HG02588 (cell line): ENCODE measurements around the gene SLCO3A1.

Source experiments
- ATAC-seq: cut with Tn5 transposase; IDR thresholded peaks from one replicate; pipeline ENCODE4 v1.9.1; 2021; ENCODE audit warnings: mild to moderate bottlenecking, moderate library complexity; ENCODE audit not compliant: unreplicated experiment

Gene SLCO3A1

GRCh38 chr15:92092289-92093105, 239.0 kb downstream of the SLCO3A1 start:
- no peak for ATAC-seq

DNA sequence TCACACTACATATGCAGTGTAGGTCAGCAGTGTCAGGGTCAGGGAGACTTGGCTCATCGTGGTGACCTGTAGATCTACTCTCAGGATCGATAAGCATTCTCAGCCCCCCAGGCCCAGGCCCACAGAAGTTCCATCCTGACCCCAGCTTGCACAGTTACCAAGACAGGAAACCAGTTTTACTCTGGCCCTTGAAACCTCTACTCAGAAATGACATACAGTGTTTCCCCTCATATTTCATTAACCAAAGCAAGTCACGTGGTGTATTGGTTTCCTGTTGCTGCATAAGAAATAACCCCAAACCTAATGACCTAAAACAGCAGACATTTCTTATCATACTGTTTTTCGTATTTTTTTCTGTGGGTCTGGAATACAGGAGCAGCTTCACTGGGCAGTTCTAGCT, 242.2 kb downstream of the SLCO3A1 start:
- peak; percentile 64 for ATAC-seq

DNA sequence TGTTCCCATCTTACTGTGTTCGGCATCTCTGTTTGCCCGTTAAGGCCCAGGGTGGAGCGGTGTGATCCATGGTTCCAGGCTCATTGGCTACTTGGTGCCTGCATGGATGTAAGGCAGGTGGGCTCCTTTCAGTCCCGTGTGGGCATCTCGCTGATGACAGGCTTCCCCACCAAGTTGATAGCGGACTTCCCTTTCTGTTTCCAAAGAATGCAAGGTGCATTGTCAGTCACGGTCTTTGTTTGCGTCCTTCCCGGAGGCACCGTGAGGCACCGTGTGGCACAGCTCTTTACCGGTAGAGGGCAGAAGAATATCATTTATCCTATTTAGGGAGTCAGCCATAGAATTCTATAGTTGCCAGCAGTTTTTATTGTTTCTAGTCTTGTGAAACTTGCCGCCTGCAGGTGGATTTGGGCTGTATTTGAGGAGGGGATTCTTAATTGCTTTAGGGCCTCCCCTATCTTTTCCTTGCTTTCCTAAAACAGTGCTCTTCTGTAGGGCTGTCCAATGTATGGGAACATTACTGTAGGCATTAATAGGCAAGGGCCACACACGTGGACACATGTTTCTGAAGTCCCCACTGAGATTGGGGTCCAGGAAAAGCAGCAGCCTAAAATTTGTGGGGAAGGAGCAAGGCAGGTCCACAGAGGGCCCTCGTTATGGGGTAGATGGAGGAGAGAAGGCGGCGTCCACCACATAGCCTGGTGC, 244.1 kb downstream of the SLCO3A1 start:
- ATAC-seq = peak; percentile 45

- no peak for ATAC-seq
Observed at GRCh38 chr15:92098869-92099268, 245.4 kb downstream of the SLCO3A1 start.

- ATAC-seq = no peak
Observed at GRCh38 chr15:92100301-92100700, 246.8 kb downstream of the SLCO3A1 start.

- ATAC-seq = no peak
Observed at GRCh38 chr15:92100751-92101150, 247.2 kb downstream of the SLCO3A1 start.

- peak; percentile 45 for ATAC-seq
Observed at GRCh38 chr15:92101708-92102394, 248.3 kb downstream of the SLCO3A1 start.

DNA sequence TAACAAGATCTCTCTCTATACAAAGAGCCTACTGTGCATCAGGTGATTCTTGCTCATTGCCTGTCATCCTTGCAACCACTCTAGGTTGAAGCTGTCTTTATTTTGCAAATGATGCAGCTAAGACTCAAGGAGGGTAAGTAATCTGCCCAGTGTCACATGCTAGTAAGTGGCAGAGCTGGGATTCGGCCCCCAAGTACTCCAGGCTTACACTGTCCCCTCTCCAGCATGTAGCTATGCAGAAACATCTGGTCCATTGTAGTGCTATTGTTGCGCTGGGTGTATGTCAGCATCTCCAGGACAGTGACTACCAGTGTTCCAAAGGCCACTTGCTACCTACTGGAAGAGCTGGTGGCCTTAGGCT, 248.9 kb downstream of the SLCO3A1 start:
- peak; percentile 11 for ATAC-seq

DNA sequence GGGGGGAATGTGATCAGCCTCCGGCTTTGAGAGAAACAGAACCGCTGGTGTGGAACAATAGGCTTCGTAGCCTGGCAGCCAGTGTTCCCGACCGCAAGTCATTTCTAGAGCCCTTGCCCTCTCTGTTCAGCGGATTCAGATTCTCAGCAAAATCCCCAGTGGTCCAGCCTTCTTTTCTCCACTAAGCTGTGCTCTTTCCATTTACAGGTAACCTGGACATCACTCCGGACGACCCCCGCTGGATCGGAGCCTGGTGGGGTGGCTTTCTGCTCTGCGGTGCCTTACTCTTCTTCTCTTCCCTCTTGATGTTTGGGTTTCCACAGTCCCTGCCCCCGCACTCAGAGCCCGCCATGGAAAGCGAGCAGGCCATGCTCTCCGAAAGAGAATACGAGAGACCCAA, 250.6 kb downstream of the SLCO3A1 start:
- ATAC-seq = no peak

GRCh38 chr15:92105611-92106010, 252.1 kb downstream of the SLCO3A1 start:
- ATAC-seq = no peak

DNA sequence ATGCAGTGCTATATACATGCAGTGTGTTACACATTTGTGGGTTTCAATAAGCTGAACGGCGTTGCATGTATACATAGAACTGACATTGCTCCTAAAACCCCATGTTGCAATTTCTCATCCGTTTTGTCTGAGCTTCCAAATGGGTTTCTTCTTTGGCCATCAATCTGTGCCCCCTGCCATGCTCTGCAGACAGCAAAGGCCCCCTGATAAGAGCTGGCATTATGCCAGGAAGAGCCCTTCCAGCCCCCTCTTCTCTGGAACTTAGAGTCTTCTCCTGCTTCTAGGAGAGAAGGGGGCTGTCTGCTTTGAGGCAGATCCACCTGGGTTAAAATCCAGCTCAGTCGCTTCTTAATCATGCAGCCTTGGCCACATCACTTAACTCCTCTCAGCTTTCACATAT, 254.0 kb downstream of the SLCO3A1 start:
- ATAC-seq = no peak

DNA sequence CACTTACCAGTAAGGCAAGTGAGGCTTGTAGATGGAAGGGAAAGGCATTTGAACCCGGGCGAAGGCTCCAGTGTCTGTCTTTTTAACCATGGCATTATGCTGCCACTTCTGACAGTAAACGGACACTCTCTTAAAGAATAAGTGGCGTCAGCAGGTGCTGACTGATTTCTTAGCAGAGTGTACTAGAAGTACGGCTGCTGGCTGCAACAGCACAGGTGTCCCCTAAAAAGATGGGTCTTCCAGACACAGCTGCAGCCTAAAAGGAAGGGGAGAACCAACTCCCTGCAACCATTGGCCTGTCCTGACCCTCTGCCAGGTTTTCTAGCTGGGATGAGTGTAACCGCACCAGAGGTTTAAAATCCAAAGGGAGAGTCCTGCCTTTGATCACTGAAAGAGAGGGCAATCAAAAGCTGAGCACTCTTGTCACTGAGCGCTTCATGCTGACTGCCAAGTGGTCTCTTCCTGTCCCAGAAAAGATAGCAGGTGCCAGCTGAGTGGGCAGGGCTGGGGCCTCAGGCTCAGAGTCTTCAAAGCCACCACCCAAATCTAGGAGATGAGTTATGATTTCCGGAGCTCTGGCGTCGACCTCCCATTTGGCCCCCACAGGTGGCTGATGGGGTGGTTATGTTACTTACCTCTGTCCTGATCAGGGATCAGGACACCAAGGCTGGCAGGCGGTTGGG, 255.8 kb downstream of the SLCO3A1 start:
- no peak for ATAC-seq

DNA sequence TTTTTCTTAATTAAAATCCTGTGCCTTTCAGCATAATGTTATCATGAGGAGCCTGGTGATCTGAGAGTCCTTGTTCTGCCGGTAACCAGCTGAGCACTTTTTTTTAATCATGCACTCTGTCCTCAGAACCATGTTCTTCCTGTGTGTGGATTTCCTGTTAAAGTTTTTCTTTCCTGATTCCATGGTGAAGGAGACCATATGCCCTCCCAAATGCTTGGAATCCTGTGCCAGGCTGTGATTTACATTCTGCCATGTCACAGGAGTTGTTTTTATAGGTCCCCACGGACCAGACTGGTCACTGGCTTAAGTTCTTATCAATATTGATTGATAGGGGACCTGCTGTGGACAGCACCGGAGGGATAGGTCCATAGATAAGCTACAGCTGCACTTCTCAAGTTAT, 257.8 kb downstream of the SLCO3A1 start:
- ATAC-seq = no peak

DNA sequence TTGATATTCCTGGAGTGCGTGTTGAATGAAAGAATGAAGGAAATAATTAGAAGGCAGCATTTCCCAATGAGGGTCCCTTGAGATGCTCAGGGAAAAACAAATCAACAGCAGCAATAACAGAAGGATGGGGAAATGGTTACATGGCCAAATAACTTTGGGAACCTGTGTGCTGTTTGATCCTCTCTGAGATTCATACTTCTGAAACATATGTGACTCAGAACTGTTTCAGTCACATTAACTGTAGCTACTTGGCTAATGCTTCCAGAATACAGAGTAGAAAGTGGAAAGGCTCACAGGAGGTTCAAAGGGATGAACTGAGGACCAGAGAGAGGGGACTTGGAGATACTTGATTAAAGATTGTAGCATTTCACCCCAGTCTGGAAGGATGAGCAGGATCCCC, 258.2 kb downstream of the SLCO3A1 start:
- ATAC-seq = no peak

GRCh38 chr15:92112180-92112579, 258.7 kb downstream of the SLCO3A1 start:
- ATAC-seq = no peak

DNA sequence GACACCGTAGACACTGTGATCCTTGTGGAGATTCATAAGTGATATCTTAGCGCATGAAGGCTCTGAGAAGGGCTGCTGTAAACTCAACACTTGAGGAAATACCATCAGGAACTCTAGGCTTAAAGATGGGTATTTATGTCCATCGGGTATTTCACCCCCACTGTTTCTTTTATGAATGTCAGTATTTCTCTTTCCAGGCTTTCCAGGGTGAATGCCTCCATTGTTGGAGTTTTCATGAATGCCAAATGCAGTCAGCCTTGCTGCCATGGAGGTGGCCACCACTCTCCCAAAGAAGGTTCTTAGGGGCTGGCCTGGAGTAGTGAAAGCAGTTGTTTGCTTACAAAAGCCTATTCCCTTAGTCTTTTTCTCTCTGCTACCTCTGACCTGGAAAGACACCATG, 259.2 kb downstream of the SLCO3A1 start:
- ATAC-seq = no peak

DNA sequence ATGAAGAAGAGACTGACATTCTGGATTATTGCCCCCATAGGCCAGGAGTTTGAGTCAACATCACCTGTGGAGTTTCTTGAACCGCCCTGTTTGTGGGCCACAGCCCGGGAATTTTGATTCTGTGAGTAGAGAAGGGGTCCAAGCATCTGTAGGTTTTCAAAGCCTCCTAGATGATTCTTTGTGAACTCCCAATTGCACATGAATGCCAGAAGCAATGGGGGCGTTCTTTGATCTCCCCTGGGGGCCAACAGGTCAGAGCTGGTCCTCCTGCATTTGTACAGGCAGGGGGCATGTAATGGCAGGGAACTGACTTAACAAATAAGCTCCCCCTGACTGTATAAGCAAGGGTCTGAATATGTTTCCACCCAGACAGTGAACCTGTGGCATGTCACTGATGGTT, 260.3 kb downstream of the SLCO3A1 start:
- no peak for ATAC-seq

DNA sequence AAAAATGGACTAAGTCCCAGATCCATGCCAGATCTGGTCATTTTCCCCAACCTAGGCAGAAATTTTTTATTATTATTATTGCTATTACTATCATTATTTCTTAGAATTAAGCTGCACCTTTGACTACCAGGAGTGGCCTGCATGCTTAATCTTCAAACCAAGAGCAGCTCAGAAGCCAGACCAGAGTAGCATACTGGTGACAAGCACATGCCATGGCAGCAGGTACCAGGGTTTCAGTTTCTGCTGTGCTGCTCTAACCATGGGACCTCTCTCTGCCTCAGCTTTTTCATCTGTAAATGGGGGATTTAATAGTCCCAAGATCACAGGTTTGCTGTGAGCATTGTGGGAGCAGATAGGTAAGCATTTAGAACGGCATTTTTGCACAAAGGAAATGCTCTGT, 262.3 kb downstream of the SLCO3A1 start:
- ATAC-seq = no peak

- ATAC-seq = no peak
Observed at GRCh38 chr15:92116330-92116729, 262.8 kb downstream of the SLCO3A1 start.

GRCh38 chr15:92117261-92117731, 263.8 kb downstream of the SLCO3A1 start:
- no peak for ATAC-seq
